Mucosa of descending colon (tissue), 3 donors: ENCODE results near the gene SDC3. TPM values are rescaled to one million over a fixed set of nuclear protein-coding genes. Genes with fewer than 3 reads are reported as not detected.

Experiments
- ATAC-seq: fragments of 200-7000 bp; cut with Tn5 transposase; one replicate; pipeline ENCODE4 v1.9.1; 2020; ENCODE audit warnings: mild to moderate bottlenecking, moderate library complexity
- DNase-seq, 3 donors: peaks; one replicate each; pipeline ENCODE4 v3.0.0-alpha.2; 2020
- H3K36me3 ChIP-seq: fragments of 200-600 bp; one replicate; pipeline ENCODE4 v1.8.0; 2021; ENCODE audit warnings: low read depth, mild to moderate bottlenecking
- H3K4me1 ChIP-seq: fragments of 200-600 bp; one replicate; pipeline ENCODE4 v1.8.0; 2021; ENCODE audit warnings: low read depth, mild to moderate bottlenecking
- H3K4me3 ChIP-seq: fragments of 200-600 bp; one replicate; pipeline ENCODE4 v1.8.0; 2021; ENCODE audit warnings: mild to moderate bottlenecking
- H3K9me3 ChIP-seq: fragments of 200-600 bp; one replicate; pipeline ENCODE4 v1.8.0; 2021; ENCODE audit warnings: mild to moderate bottlenecking
- CTCF ChIP-seq: fragments of 200-600 bp; IDR thresholded peaks from one replicate; pipeline ENCODE4 v1.8.0; 2022; ENCODE audit warnings: antibody characterized with exemption, mild to moderate bottlenecking
- intact Hi-C, 2 donors: fragments of 100-400 bp; cut with DNase I in 1 of 2; cut with micrococcal nuclease in 1 of 2; formaldehyde crosslinking; loops; one replicate each; pipeline versions ENCODE4 v1.11.0 to v1.11.1; 2022; cut with DNase I, micrococcal nuclease
- total RNA-seq, 3 donors: library from RNA; stranded (reverse); fragmentation: NEBNext Ultra II Directional in 2 of 3; extraction: Animal tissue kit (Norgen Biotek cat#: 25700) in 2 of 3; gene quantifications; one replicate each; pipeline versions ENCODE4 v1.2.1 to v1.2.4, GENCODE V29; 2021 to 2023
- donor health status: DM: no; HTN: no; CAD: no; lungs with moderate emphysema.
- donor health status: DM: no; HTN: no; CAD: no.
- donor health status: DM: no; HTN: yes; CAD: no.

The SDC3 gene
- total RNA-seq, 3 donors from 2014 or later, result 9.8 to 81.6 (median 17.2) TPM

DNA sequence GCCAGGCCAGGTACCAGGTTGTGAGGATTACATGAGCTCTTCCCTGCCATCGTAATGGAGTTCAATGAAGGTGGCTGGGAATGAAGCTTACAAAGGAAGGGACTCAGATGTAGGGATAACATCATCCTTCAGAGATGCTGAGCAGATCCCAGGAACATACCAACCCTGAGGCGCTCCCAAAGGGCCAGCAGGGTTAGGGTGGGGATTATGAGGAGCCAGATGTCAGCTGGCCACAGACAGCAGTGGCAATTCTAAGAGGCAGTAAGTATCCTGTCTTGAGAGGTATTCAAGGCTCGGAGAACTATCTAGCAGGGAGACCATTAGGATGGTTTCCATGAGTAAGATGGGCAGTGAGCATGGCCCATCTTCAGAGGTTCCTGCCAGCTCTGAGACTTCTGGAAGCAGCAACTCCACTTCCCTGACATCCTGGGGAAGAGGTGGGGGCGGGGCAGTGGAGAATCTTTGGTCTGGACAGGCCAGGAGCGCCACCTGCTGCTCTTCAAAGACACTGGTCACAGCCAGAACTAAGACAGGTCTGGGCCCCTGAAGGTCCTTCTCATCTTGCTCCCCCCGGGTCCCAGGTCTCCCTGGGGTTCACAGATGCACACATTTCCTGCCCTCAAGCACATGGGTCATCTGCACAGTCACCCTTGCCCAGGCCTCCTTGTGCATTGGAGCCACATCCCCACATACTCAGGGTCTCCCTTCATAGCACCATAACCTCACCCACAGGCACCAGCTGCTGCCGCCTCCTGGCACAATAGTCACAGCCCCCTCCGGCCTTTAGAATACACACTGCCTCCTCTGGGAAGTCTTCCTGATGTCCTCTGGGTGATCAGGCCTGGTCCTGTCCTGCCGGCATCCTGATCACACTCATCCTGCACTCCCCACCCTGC lies 2.7 kb upstream of the SDC3 start:
- no peaks in the 10 kb centered on the region for H3K9me3 ChIP-seq
- H3K4me1 ChIP-seq, result peaks cover 11% of the 10 kb centered on the region
- intact Hi-C loops, result loop anchor here (5.0 kb wide), 2 partner anchors 109 to 129 kb away; no protein-coding TSS in a partner anchor
- H3K4me3 ChIP-seq, result no peak overlapping the region
- DNase-seq (peak; percentile 86 to 97 (median 90)), ATAC-seq (peak; percentile 81)
- TF ChIP-seq CTCF, result peak; percentile 47
- H3K36me3 ChIP-seq, result no peaks in the 10 kb centered on the region

DNA sequence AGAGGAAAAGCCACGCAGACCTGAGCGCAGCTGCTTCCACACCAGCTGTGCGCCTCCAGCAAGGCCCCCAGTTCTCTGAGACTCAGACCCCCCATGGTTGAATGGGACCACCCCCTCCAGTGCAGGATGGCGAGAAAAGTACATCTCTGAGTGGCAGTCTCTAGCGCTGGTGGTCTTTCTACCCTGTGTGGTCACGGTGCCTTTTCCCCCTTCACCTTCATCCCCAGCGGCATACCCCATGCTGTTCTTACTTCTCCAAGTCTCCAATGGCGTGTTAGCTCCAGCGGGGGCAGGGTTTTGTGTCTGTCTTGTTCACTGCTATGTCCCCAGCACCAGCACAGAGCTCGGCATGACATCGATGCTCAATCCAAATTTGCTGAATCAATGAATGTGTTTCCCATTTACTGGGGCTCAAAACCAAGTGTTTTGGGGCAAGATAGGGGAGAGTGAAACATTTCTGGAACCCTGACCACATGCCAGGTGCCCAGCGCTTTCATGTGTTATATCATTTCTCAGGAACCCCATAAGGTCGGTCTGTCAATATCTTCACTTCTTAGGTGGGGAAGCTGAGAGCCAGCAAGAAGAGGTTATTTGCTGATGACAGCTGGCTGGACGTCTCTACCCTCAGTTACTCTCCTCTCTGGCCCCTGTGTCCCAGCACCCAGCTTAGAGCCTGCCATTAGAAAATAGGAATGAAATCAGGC lies 959 bp upstream of the SDC3 start:
- ATAC-seq (peak; percentile 13), DNase-seq (no peak)
- Histone ChIP-seq H3K4me3 (no peak overlapping the region), H3K9me3 (no peaks in the 10 kb centered on the region), H3K4me1 (peaks cover 11% of the 10 kb centered on the region), H3K36me3 (no peaks in the 10 kb centered on the region)
- no peak for TF ChIP-seq CTCF
- intact Hi-C loops, result loop anchor here (5.0 kb wide), 2 partner anchors 107 to 127 kb away; no protein-coding TSS in a partner anchor

- H3K36me3 ChIP-seq, result no peaks in the 10 kb centered on the region
- ATAC-seq (no peak), DNase-seq (no peak)
- H3K4me1 ChIP-seq, result peaks cover 11% of the 10 kb centered on the region
- no peaks in the 10 kb centered on the region for H3K9me3 ChIP-seq
- peak overlapping the region; percentile 9 for H3K4me3 ChIP-seq
- intact Hi-C loops, result no loop called here
- TF ChIP-seq CTCF, result no peak
Observed at GRCh38 chr1:30908316-30908695, 252 bp downstream of the SDC3 start.

DNA sequence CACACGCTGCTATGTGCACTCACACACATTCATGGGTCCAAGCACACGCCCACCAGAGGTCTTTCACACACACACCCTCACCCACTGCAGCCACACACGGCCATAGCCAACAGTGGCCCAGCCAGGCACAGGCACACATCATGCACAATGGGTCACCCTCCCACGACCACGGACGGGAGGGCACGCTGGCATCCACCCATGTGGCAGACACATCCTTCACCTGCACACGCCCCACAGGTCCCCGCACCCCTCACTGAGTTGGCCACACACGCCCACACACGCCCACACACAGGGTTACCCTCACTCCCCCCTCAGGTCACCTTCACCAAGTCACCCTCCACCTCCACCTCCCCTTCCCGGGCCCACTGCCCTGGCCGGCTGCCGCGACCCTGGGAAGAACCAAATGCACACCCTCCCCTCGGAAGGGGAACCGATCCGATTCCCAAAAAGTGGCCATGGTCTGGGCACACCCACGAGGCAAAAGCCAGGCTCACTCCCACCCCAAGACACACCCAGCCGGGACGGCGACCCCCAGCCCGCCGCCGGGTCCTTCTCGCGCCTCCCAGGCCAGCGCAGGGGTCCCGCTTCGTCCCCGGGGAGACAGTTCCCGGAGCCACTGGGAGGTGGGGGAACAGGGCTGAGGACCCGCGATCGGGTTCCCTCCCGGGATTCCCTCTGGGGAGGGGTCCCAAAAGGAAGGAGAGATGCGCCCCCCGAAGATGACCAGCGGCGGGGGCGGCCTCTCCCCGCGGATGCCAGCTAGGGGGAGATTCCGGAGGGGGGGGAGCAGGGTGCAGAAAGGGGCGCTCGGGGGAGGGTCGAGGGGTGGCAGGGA lies 860 bp downstream of the SDC3 start:
- no peak for ATAC-seq
- H3K36me3 ChIP-seq, result no peaks in the 10 kb centered on the region
- no peak for TF ChIP-seq CTCF
- peak overlapping the region; percentile 9 for H3K4me3 ChIP-seq
- H3K9me3 ChIP-seq, result no peaks in the 10 kb centered on the region
- intact Hi-C loops, result no loop called here
- H3K4me1 ChIP-seq, result peaks cover 11% of the 10 kb centered on the region
- peak in 2 of 3 donors; percentile 48 to 56 for DNase-seq
